Measurements from ENCODE around the gene NRL.

GRCh38 chr14:24133735-24134134 lies 19.0 kb upstream of the NRL start:
- peak; percentile 23; the same call in 1 of the 2 replicates for TF ChIP-seq CTCF (conservative IDR thresholded peaks at IDR 0.05; ENCODE audit: low read length)
- TF ChIP-seq EZH2phosphoT487 (IDR thresholded peaks at IDR 0.05; ENCODE audit: borderline replicate concordance, low read depth, low read length), result no peak
